GM21528 (cell line): ENCODE data around the gene STK35.

Experiments used
- ATAC-seq: cut with Tn5 transposase; IDR thresholded peaks from one replicate; pipeline ENCODE4 v1.9.1; 2021; ENCODE audit warnings: mild to moderate bottlenecking, moderate library complexity; ENCODE audit not compliant: unreplicated experiment, low FRiP score

STK35 gene

DNA sequence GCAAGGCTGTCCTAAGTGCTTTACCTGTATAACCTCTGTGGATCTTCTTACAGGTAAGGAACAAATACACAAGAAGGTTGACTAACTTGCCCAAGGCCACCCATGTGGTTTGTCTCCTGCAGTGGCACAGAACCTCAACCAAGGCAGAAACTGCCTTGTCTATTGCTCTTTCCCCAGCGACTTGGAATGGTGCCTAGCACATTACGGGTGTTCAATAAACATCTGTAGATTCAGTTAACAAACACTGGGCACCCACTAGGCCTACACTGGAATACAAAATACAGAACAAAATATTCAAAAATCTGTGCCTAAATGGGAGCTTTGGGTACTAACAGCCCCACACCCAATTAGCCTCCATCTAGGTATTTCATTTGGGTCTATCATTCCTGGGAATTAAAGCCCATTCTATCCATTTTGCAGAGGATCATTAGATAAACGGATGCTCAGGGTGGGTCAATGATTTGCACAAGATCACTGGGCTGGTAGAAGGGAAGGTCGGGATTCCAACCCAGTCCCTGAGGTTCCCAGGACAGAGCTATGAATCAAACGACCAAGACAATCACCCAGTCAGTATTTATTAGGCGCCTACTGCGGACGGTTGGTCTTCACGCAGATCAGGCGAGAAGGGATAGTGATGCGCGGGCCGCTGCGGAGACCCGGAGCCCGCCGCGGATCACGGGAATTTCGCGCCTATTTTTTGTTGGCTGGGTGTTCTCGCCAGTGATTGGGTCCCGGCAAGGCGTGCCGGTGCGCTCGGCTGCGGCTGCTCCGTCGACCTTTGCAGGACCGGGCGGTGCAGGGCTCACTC, at the start of gene STK35:
STK35 (plus strand) TSS at position 771 of the 808 bp plus-strand sequence. CDS start 55 bp downstream, outside the sequence.
- ATAC-seq: peak; percentile 45

GRCh38 chr20:2051946-2052345, 49.7 kb upstream of the STK35 start:
- no peak for ATAC-seq

- no peak for ATAC-seq
Observed at GRCh38 chr20:2052741-2053140, 48.9 kb upstream of the STK35 start.

DNA sequence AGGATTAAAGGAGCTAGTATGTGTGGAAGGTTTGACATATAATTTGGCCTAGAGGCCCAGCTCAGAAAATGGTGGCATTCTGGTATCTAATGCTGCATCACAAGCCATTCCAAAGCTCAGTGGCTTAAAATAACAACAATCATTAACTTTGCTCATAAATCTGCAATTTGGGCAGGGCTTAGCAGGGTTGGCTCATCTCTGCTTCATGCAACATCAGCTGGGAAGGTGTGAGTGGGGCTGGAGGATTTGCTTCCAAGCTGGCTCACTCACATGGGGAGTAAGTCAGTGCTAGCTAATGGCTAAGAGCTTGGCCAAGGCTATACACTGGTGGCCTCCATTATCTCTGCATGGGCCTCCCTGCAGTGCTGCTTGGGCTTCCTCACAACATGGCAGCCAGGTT, 48.0 kb upstream of the STK35 start:
- ATAC-seq: no peak

DNA sequence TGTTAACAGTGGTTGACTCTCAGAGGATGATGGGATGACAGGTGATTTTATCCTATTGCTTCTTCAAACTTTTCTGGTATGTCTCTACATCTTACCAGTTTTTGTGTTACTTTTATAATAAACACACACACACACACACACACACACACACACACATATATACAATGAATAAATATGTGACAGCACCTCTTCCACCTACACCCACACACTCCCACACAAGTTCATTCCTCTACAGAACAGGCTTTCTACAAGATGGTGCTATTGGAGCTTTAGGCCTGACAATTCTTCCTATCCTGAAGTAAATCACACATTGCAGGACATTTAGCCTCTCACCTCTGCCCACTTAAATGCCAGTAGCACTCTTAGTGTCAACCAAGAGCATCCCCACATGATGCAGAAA, 46.7 kb upstream of the STK35 start:
- no peak for ATAC-seq

DNA sequence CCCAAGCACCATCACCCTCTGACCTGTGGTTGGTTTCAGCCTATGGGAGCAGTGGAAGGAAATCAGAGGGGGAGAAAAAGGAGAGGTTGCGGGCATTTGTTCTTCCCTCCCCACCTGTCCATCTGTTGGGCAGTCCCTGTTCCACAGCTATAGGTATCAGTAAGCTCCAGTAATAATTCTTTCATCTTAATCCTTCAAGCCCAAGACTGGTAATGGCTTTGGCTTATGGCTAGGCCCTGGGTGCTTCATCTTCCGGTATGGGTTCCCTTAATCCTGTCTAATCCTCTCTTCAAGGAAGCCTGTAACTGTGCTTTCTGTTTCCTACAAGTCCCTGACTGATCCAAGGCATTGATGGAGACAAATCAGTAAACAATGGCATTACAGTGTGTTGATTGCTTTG, 42.2 kb upstream of the STK35 start:
- ATAC-seq: no peak

DNA sequence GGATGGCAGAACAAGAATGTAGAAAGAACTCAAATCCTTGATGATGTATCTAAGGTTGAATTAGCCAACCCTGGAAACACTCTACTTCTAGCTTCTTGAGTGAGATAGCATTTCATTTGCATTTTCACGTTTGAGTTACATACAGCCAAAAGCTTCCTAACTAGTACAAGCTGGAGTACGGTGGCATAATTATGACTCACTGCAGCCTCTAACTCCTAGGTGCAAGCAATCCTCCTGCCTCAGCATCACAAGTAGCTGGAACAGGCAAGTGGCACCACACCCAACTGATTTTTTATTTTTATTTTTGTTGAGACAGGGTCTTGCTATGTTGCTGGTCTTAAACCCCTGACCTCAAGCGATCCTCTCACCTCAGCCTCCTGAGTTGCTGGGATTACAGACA, 36.5 kb upstream of the STK35 start:
- no peak for ATAC-seq

DNA sequence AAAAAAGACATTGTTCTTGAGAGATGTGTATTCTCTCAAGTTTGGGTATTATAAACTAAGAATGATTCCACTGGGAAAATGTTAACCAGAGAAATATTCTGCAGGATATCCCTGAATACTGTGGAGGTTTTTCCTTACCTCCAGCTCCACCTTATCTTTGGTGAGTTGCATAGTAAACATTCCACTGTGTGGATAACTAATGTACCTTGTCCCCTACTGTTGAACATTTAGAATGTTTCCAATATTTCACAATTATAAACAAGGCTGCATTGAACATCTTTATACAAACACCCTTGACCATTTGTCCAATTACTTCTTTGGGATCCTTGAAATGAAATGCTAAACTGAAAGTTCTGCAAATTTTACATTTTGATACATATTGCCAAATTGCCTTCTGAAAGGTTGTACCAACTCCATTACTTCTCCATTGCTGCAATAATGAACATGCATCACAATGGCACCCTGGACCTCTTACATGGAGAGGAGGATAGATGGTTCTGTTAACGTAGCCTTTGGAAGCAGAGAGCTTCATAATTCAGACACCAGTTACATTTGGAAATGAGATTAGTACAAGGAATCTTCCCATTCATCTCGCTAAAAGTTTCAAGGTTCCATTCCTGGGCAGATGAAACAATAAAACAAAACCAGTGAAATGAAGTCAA, 35.0 kb upstream of the STK35 start:
- no peak for ATAC-seq

DNA sequence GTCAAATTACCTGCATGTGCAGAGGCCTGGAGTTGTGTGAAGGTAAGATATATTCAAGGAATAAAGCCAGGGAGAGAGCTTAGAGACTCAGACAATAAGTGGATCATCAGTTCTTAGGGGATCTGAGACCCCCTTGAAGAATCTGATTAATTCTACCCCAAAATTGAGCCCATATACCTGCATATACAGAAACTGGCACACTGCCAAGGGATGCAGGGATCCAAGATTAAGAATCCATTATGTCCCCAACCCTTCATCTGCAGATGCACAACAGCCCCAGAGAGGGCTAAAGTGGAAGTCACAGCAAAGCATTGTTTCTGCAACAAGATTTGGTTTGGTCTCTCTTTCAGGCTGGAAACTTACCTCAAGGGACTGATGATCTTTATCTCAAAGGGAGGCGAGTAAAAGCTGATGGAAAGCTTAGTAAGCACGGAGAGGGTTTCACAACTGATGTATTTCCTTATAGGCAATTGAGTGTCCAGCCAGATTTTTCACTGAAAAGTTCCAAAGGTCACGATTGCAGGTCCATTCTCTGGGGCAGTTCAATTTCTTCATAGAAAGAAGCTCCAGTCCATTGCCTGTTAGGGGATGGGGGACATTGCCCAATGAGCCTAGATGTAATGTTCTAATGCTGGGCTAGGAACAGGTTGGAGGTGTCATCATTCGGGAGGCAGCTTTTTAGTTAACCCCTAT, 20.9 kb upstream of the STK35 start:
- ATAC-seq: no peak

DNA sequence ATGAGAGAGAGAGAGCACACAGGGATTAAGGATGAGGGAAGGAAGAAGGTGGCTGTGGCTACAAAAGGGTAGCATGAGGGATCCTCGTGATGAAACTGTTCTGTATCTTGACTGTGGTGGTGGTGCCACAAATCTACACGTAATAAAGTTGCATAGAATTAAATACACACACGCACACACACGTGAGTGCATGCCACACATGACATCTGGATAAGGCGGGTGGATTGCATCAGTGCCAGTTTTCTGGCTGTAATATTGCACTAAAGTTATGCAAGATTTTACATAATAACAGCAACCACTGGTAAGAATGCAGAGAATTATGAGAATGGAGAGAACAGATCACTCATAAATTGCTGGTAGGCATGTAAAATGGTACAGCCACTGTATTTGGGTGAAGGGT, 16.9 kb upstream of the STK35 start:
- no peak for ATAC-seq

DNA sequence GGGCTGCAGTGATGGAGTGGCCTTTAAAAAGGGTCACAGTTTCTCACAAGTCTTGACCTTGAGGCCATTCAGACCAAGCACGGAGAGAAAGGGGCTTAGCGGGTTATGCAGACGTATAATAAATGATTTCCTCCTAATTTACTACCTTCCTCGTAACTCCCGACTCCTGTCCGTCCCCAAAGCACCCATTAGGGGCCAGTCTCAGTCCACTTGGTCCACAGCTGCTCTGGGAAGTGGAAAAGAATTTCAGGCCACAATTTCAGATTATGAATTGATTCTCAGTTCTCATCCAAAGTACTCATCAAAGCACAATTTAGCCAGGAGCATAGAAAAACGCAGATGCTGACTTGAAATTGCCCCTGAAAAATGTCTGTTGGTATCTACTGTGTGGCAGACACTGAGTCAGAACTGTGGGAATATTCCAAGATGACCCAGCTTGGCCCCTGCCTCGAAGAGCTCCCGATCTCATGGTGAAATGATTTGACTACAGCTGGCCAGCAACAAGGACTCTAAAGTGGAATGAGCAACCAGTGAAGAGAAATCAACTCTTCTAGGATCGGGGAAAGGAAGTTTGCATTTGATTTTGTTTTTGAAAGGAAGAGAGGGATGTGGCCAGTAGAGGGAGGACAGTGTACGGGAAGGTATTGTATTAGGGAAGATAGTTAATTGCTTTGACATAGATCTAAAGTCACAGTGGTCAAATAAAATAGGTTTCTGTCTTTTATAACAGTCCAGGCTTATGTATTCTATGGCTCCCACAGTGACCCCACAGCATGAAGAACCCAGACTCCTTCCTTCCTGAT, 15.2 kb upstream of the STK35 start:
- ATAC-seq: no peak

DNA sequence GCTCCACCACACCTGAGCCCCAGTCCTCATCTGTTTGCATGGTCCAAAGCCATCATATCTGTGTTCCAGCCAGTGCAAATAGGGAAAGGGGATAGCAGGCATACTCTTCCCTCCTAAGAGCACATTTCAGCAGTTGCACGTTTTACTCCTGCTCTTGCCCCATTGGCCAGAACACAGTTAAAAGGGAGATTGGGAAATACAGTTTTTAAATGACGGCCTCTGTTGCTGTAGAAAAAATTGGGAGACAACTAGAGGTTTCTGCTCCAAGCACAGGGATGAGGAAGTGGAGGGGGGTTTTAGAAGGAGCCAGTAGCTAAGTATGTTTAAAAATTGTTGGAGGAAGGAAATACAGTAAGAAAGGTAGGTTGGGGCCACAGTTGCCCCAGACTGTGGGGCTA, 14.6 kb upstream of the STK35 start:
- ATAC-seq: no peak

DNA sequence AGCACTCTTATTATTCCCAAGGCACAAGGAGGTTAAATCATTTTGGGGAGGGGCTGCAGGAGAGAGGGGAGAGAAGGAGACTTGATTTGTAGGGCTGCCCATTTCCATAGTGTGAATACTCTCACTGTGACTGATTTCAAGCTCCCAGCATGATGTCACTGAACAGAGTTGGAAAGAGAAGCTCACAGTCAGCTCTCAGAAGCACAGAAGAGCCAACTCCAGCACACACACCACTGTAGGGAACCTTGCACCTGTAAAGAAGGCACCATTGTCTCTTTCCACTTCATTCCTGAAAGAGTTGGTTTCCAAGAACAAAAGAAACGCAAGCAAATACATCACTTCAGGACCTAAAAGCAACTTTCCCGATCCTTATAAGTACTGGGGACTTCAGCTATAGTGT, 12.7 kb upstream of the STK35 start:
- ATAC-seq: no peak

- no peak for ATAC-seq
Observed at GRCh38 chr20:2089447-2089846, 12.2 kb upstream of the STK35 start.

DNA sequence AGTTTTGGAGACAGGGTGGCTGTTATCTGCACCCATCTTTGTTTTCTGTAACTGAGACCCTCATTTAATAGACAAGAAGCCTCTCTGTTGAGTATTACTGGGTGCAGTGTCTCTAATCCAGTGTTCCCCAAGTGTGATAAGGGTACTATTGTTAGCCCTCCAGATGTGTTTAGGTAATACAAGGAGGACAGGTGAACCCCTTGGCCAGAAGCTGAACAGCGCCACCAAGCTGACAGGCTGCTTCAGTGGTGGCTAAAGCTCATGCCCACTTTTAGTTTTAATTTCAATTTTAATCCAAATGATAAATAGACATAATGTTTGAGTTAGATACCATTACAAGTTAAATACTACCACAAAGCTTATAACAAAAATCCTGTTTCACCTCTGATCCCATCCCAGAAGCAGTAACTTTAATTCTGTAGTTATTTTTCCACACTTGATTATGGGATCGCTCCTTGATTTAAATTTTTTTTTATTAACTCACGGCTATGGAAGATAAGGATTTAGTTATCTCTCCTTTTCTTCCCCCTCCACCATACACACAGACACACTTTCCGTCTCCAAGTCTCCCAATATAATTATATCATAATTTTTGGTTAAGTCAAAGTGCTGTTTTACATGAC, 8.4 kb upstream of the STK35 start:
- no peak for ATAC-seq

GRCh38 chr20:2093883-2094282, 7.7 kb upstream of the STK35 start:
- no peak for ATAC-seq

DNA sequence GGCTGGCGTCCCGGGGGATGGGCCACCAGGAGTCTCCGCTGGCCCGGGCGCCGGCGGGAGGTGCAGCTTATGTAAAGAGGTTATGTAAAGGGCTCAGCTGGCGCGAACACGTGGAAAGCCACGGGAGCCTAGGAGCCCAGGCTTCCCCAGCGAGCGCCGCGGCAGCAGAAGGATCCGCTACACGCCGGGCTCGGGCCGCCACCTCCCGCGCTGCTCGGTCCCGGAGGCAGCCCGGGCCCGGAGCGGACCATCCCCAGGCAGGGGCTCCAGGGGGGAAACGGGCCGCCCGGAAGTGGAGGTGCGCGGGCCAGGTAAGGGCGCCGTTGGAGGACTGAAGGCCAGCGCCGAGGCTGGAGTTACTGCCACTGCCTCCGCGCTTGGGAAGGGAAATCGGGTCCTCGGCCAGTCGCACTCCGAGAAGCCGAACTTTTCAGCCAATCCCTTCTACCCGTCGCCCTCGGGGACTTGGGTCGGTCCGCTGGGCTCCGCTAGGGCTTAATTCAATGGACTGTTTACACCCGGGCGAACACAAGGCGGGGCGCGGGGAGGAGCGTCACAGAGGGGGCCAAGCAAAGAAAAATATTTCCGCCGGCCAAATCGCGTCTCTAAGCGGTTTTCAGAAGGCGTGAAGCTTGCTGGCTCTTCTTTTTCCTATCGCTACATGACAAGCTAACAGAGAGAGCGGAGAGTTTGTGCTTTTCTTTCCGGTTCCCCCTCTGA, 398 bp downstream of the STK35 start:
- peak; percentile 83 for ATAC-seq

DNA sequence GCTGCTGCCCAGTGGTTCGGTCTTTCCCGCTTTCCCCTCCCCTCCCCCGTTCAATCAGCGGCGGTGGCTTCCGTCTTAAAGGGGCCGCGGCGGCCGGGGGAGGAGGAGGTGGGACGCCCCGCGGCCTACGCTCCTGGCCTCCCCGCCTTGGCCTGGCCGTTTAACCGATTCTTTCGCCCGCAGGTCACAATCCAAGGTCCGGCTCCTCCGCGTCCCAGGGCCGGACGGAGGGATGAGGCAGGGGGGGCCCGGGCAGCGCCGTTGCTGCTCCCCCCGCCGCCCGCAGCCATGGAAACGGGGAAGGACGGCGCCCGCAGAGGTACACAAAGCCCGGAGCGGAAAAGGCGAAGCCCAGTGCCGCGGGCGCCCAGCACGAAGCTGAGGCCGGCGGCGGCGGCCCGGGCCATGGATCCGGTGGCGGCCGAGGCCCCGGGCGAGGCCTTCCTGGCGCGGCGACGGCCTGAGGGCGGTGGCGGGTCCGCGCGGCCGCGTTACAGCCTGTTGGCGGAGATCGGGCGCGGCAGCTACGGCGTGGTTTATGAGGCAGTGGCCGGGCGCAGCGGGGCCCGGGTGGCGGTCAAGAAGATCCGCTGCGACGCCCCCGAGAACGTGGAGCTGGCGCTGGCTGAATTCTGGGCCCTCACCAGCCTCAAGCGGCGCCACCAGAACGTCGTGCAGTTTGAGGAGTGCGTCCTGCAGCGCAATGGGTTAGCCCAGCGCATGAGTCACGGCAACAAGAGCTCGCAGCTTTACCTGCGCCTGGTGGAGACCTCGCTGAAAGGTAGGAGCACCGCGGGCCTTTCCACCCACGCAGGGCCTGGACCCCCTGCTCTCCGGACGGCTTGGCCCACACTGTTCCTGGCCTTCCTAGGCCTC, 1.2 kb downstream of the STK35 start:
- ATAC-seq: peak; percentile 61
